Small intestine (tissue), 7 donors: Measurements from ENCODE around the gene GNB5. TPM values are rescaled to one million over a fixed set of nuclear protein-coding genes. Genes with fewer than 3 reads are reported as not detected.

Source experiments
- DNase-seq, 2 donors: peaks; one replicate each; pipeline versions ENCODE4 v3.0.0 to v3.0.0-alpha.2; 2013
- FAIRE-seq: peaks from 2 replicates; lab custom pipeline; 2012; peaks lifted over from hg19 to GRCh38; lab: Jason Lieb, UNC
- H3K27ac ChIP-seq, 3 donors: one replicate each; pipeline ENCODE4 v1.5.1; 2013; ENCODE audit warnings: low read length in 2 of 3, mild to moderate bottlenecking in 2 of 3, control low read depth in 1 of 3, inconsistent platforms in 1 of 3, low read depth in 1 of 3, moderate library complexity in 1 of 3
- H3K27me3 ChIP-seq, 3 donors: one replicate each; pipeline ENCODE4 v1.6.1; 2013; ENCODE audit warnings: low read length in 3 of 3, inconsistent platforms in 1 of 3; ENCODE audit not compliant: control insufficient read depth in 3 of 3, insufficient read depth in 3 of 3
- H3K36me3 ChIP-seq, 3 donors: one replicate each; pipeline ENCODE4 v1.6.1; 2013; ENCODE audit warnings: low read length in 3 of 3, inconsistent platforms in 1 of 3, low read depth in 1 of 3, mild to moderate bottlenecking in 1 of 3, moderate library complexity in 1 of 3; ENCODE audit not compliant: control insufficient read depth in 3 of 3, insufficient read depth in 2 of 3
- H3K4me1 ChIP-seq, 3 donors: one replicate each; pipeline ENCODE4 v1.6.1; 2013; ENCODE audit warnings: low read length in 2 of 3, inconsistent platforms in 1 of 3, low read depth in 1 of 3, mild to moderate bottlenecking in 1 of 3, moderate library complexity in 1 of 3; ENCODE audit not compliant: control insufficient read depth in 3 of 3, insufficient read depth in 2 of 3
- H3K4me3 ChIP-seq, 3 donors: one replicate each; pipeline ENCODE4 v1.5.1; 2013; ENCODE audit warnings: low read length in 3 of 3, control low read depth in 1 of 3, inconsistent platforms in 1 of 3, low read depth in 1 of 3, mild to moderate bottlenecking in 1 of 3, moderate library complexity in 1 of 3
- H3K9me3 ChIP-seq, 2 donors: one replicate each; pipeline ENCODE4 v1.6.1; 2013; ENCODE audit warnings: low read depth in 1 of 2, low read length in 1 of 2; ENCODE audit not compliant: control insufficient read depth in 2 of 2, insufficient read depth in 1 of 2
- WGBS, 3 donors: extraction: QIAGEN DNeasy Blood & Tissue Kit; methylation state at CpG; one replicate each; pipeline ENCODE4 v1.1.7; 2013; 5-methylcytosine and 5-hydroxymethylcytosine counted together
- polyA plus RNA-seq, 4 donors: library from polyadenylated mRNA; stranded (reverse) in 3 of 4; unstranded in 1 of 4; fragments of 200-250 nt in 3 of 4; fragments of 120-200 nt in 1 of 4; gene quantifications; one replicate each; pipeline versions ENCODE4 v1.2.1 to v1.2.3, GENCODE V29; 2013
- donor health status: healthy with polysubstance abuse.
- donor health status: control.
- donor health status: control.
- donor health status: Bipolar disorder and iron deficiency.
- donor health status: healthy.

GNB5 gene
- polyA plus RNA-seq, 4 donors = 1.3 to 10.0 (median 2.9) TPM

- H3K4me3 ChIP-seq = no peak overlapping the region
- 77 to 90% (median 88%) methylated on average over 5 of the region's 5 CpGs for WGBS, 3 donors
- DNase-seq (no peak), FAIRE-seq (no peak)
- H3K36me3 ChIP-seq = no peaks in the 10 kb centered on the region
- no peak overlapping the region for H3K27ac ChIP-seq
- H3K4me1 ChIP-seq = peaks cover 0 to 6% (median 3%) of the 10 kb centered on the region in 3 donors
- no peaks in the 10 kb centered on the region for H3K27me3 ChIP-seq
- H3K9me3 ChIP-seq = no peaks in the 10 kb centered on the region
Observed at GRCh38 chr15:52080031-52080430, 111.2 kb downstream of the GNB5 start.

GRCh38 chr15:52078876-52079700, 112.1 kb downstream of the GNB5 start:
- Histone ChIP-seq H3K27me3 (no peaks in the 10 kb centered on the region), H3K4me1 (peaks cover 0 to 6% (median 3%) of the 10 kb centered on the region in 3 donors), H3K36me3 (no peaks in the 10 kb centered on the region), H3K9me3 (no peaks in the 10 kb centered on the region), H3K27ac (no peak overlapping the region), H3K4me3 (no peak overlapping the region)
- FAIRE-seq = no peak
- peak; percentile 71 to 74 for DNase-seq
- WGBS, 3 donors = 35 to 46% (median 40%) methylated on average over 13 of the region's 13 CpGs

- Histone ChIP-seq H3K4me1 (peaks cover 0 to 6% (median 3%) of the 10 kb centered on the region in 3 donors), H3K27ac (no peak overlapping the region), H3K36me3 (no peaks in the 10 kb centered on the region), H3K4me3 (no peak overlapping the region), H3K27me3 (no peaks in the 10 kb centered on the region), H3K9me3 (no peaks in the 10 kb centered on the region)
- no peak for FAIRE-seq
- DNase-seq = peak in 1 of 2 donors; percentile 29
- WGBS, 3 donors = 65 to 78% (median 70%) methylated on average over 10 of the region's 10 CpGs
Observed at GRCh38 chr15:52078197-52078875, 112.9 kb downstream of the GNB5 start.

GRCh38 chr15:52076889-52077781, 114.1 kb downstream of the GNB5 start:
- no peaks in the 10 kb centered on the region for H3K36me3 ChIP-seq
- DNase-seq (peak; percentile 59 to 73), FAIRE-seq (no peak)
- H3K9me3 ChIP-seq = no peaks in the 10 kb centered on the region
- no peaks in the 10 kb centered on the region for H3K27me3 ChIP-seq
- 57 to 79% (median 70%) methylated on average over 11 of the region's 11 CpGs for WGBS, 3 donors
- no peak overlapping the region for H3K4me3 ChIP-seq
- peak overlapping the region in 1 of 3 donors; percentile 39 for H3K27ac ChIP-seq
- peaks cover 0 to 7% (median under 1%) of the 10 kb centered on the region in 3 donors for H3K4me1 ChIP-seq

GRCh38 chr15:52071570-52071969, 119.6 kb downstream of the GNB5 start:
- DNase-seq = peak; percentile 93 to 94

GRCh38 chr15:52069559-52069958, 121.6 kb downstream of the GNB5 start:
- Histone ChIP-seq H3K36me3 (no peaks in the 10 kb centered on the region), H3K4me3 (no peak overlapping the region), H3K27ac (no peak overlapping the region), H3K27me3 (no peaks in the 10 kb centered on the region), H3K9me3 (no peaks in the 10 kb centered on the region), H3K4me1 (peaks cover 5 to 19% (median 13%) of the 10 kb centered on the region in 3 donors)
- FAIRE-seq (no peak), DNase-seq (peak; percentile 70 to 96)
- WGBS, 3 donors = 13 to 62% (median 38%) methylated on average over 5 of the region's 5 CpGs

More at GRCh38 chr15:52071570-52071969, 119.6 kb downstream of the GNB5 start:
- no peaks in the 10 kb centered on the region for H3K9me3 ChIP-seq
- no peaks in the 10 kb centered on the region for H3K36me3 ChIP-seq
- no peaks in the 10 kb centered on the region for H3K27me3 ChIP-seq
- H3K4me3 ChIP-seq = no peak overlapping the region
- peaks cover 5 to 19% (median 13%) of the 10 kb centered on the region in 3 donors for H3K4me1 ChIP-seq
- 18 to 71% (median 30%) methylated on average over 10 of the region's 10 CpGs for WGBS, 3 donors
- no peak for FAIRE-seq
- H3K27ac ChIP-seq = no peak overlapping the region

GRCh38 chr15:52068004-52068615, 123.1 kb downstream of the GNB5 start:
- H3K27ac ChIP-seq = no peak overlapping the region
- no peak for DNase-seq
- peaks cover 5 to 19% (median 13%) of the 10 kb centered on the region in 3 donors for H3K4me1 ChIP-seq
- no peaks in the 10 kb centered on the region for H3K9me3 ChIP-seq
- peaks cover 0 to 4% (median under 1%) of the 10 kb centered on the region in 3 donors for H3K36me3 ChIP-seq
- FAIRE-seq = no peak
- 68 to 87% (median 73%) methylated on average over 2 of the region's 2 CpGs for WGBS, 3 donors
- H3K27me3 ChIP-seq = no peaks in the 10 kb centered on the region
- no peak overlapping the region for H3K4me3 ChIP-seq
